OCI-LY3 (cell line): ENCODE data around the gene ITGBL1.

Source experiments
- H2AFZ ChIP-seq: fragments of 200-600, 300-600 bp; shearing (Covaris generic); 2 replicates; pipeline ENCODE4 v1.6.0; 2014; ENCODE audit warnings: antibody characterized with exemption, low read depth, low read length
- H3K27ac ChIP-seq: fragments of 200-600, 300-600 bp; sonication (generic); 2 replicates; pipeline ENCODE4 v1.5.1; 2014; ENCODE audit warnings: mild to moderate bottlenecking, low read length, moderate library complexity, mixed read lengths
- H3K27me3 ChIP-seq: fragments of 200-600, 300-600 bp; sonication (generic); 2 replicates; pipeline ENCODE4 v1.6.1; 2014; ENCODE audit warnings: low read depth, low read length, mixed read lengths
- H3K36me3 ChIP-seq: fragments of 200-600, 300-600 bp; sonication (generic); replicated peaks from 2 replicates; pipeline ENCODE3; 2014; ENCODE audit warnings: low read depth, low read length, mixed read lengths
- H3K4me1 ChIP-seq: fragments of 300-600, 200-600 bp; sonication (generic); 2 replicates; pipeline ENCODE4 v1.6.1; 2014; ENCODE audit warnings: low read length, mixed read lengths
- H3K4me2 ChIP-seq: fragments of 200-600, 300-600 bp; sonication (generic); 2 replicates; pipeline ENCODE4 v1.6.1; 2014; ENCODE audit warnings: low read length, mixed read lengths
- H3K4me3 ChIP-seq: fragments of 300-600, 200-600 bp; sonication (generic); 2 replicates; pipeline ENCODE4 v1.5.1; 2014; ENCODE audit warnings: antibody characterized with exemption, mild to moderate bottlenecking, low read length, moderate library complexity
- H3K79me2 ChIP-seq: fragments of 300-600, 200-600 bp; shearing (Covaris generic); 2 replicates; pipeline ENCODE4 v1.6.1; 2014; ENCODE audit warnings: mild to moderate bottlenecking, low read length, mixed read lengths
- H3K9ac ChIP-seq: fragments of 300-600, 200-600 bp; shearing (Covaris generic); 2 replicates; pipeline ENCODE4 v1.6.0; 2014; ENCODE audit warnings: mild to moderate bottlenecking, low read length, moderate library complexity
- H3K9me3 ChIP-seq: fragments of 200-600, 300-600 bp; shearing (Covaris generic); 2 replicates; pipeline ENCODE4 v1.6.1; 2014; ENCODE audit warnings: low read length, mixed read lengths; ENCODE audit not compliant: insufficient read depth
- H4K20me1 ChIP-seq: fragments of 200-600, 300-600 bp; sonication (generic); 2 replicates; pipeline ENCODE4 v1.6.1; 2016; ENCODE audit warnings: low read length, mixed read lengths; ENCODE audit not compliant: insufficient read depth
- CTCF ChIP-seq: fragments of 200-600, 300-600 bp; sonication (generic); IDR thresholded peaks from 2 replicates; pipeline ENCODE4 v1.5.1; 2014; ENCODE audit warnings: antibody characterized with exemption, low read length, low read depth
- EZH2phosphoT487 ChIP-seq: fragments of 200-600 bp; shearing (Covaris generic); IDR thresholded peaks from 2 replicates; pipeline ENCODE4 v1.6.1; 2018; ENCODE audit warnings: antibody characterized with exemption, mixed run types, low read depth

Gene ITGBL1

DNA sequence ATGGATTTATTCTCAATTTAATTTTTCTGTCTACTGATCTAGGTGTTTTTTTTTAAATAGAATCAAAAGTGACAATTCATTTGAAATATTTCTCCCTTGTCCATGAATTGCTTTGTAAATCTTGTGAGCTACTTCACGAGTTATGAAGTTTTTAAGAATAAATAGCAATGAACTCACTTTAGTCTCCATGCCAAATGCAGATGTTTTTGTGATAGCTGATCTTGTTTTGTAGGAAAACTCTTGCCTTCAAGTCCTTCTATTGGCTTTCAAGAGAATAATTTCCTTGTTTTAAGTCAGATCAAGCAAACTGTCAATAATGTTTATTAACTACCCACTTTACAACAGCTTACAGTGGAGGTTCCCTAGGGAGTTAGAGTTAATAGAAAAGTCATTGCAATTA lies 99.8 kb downstream of the ITGBL1 start:
- H3K36me3 ChIP-seq: no peaks in the 10 kb centered on the region
- H3K79me2 ChIP-seq: no peaks in the 10 kb centered on the region
- H3K4me3 ChIP-seq: no peak overlapping the region
- no peak overlapping the region for H2AFZ ChIP-seq
- TF ChIP-seq CTCF (no peak), EZH2phosphoT487 (no peak)
- no peak overlapping the region for H3K27ac ChIP-seq
- H3K4me2 ChIP-seq: no peak overlapping the region
- no peaks in the 10 kb centered on the region for H3K4me1 ChIP-seq
- no peaks in the 10 kb centered on the region for H3K9me3 ChIP-seq
- no peaks in the 10 kb centered on the region for H4K20me1 ChIP-seq
- no peak overlapping the region for H3K9ac ChIP-seq
- H3K27me3 ChIP-seq: peaks cover 11% of the 10 kb centered on the region; the same call in 1 of the 2 replicates

GRCh38 chr13:101552786-101553185 lies 100.3 kb downstream of the ITGBL1 start:
- TF ChIP-seq CTCF: no peak
- TF ChIP-seq EZH2phosphoT487: no peak
- peaks cover 11% of the 10 kb centered on the region; the same call in 1 of the 2 replicates for H3K27me3 ChIP-seq
- no peak overlapping the region for H3K27ac ChIP-seq
- no peak overlapping the region for H3K9ac ChIP-seq
- H3K36me3 ChIP-seq: no peaks in the 10 kb centered on the region
- no peaks in the 10 kb centered on the region for H4K20me1 ChIP-seq
- no peak overlapping the region for H3K4me3 ChIP-seq
- H3K9me3 ChIP-seq: no peaks in the 10 kb centered on the region
- H3K4me1 ChIP-seq: no peaks in the 10 kb centered on the region
- H2AFZ ChIP-seq: no peak overlapping the region
- H3K4me2 ChIP-seq: no peak overlapping the region
- H3K79me2 ChIP-seq: no peaks in the 10 kb centered on the region

DNA sequence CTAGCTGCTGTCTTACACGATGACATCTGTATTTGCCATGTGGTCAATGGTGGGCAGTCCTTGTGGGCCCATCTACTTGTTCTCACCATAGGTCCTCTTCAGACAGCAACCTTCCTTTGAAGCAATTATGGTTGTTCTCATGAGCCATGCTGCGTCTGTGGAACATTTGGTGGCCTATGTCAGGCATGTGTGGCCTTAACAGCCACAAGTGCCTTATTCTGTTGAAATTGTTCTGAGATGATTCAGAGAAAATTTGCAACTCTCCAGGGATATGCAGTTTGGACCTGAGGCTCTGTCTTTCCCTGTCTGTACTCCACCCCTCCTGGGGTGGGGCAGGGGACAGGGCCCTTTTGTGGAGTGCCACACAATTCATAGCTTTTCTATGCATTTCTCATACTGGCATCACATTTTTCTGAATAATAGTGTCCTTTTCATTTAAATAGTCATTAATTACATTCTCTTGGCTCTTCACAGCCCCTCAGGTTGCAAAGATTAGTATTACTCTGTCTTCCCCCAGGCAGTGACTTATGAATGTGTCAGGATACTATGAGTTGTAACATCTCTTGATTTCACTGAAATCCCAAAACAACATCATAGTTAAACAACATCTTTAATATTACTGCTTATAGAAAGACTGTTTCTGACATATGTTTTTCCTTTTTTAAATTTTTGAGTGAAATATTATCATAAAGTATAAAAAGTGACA lies 102.1 kb downstream of the ITGBL1 start:
- Histone ChIP-seq H3K36me3 (no peaks in the 10 kb centered on the region), H3K27me3 (peaks cover 11% of the 10 kb centered on the region; the same call in 1 of the 2 replicates), H2AFZ (no peak overlapping the region), H3K27ac (no peak overlapping the region), H3K4me3 (no peak overlapping the region), H3K4me1 (no peaks in the 10 kb centered on the region), H3K9me3 (no peaks in the 10 kb centered on the region), H4K20me1 (no peaks in the 10 kb centered on the region), H3K4me2 (no peak overlapping the region), H3K9ac (no peak overlapping the region), H3K79me2 (no peaks in the 10 kb centered on the region)
- TF ChIP-seq CTCF (no peak), EZH2phosphoT487 (no peak)

GRCh38 chr13:101555610-101556009 lies 103.1 kb downstream of the ITGBL1 start:
- H3K4me2 ChIP-seq: no peak overlapping the region
- H3K27me3 ChIP-seq: peaks cover 6% of the 10 kb centered on the region; the same call in 1 of the 2 replicates
- no peaks in the 10 kb centered on the region for H3K79me2 ChIP-seq
- H3K9me3 ChIP-seq: no peaks in the 10 kb centered on the region
- no peak overlapping the region for H3K27ac ChIP-seq
- H3K9ac ChIP-seq: no peak overlapping the region
- no peaks in the 10 kb centered on the region for H3K36me3 ChIP-seq
- no peaks in the 10 kb centered on the region for H4K20me1 ChIP-seq
- no peaks in the 10 kb centered on the region for H3K4me1 ChIP-seq
- TF ChIP-seq EZH2phosphoT487 (no peak), CTCF (no peak)
- H3K4me3 ChIP-seq: no peak overlapping the region
- H2AFZ ChIP-seq: no peak overlapping the region
